ENCODE results near the gene EPRS1.

DNA sequence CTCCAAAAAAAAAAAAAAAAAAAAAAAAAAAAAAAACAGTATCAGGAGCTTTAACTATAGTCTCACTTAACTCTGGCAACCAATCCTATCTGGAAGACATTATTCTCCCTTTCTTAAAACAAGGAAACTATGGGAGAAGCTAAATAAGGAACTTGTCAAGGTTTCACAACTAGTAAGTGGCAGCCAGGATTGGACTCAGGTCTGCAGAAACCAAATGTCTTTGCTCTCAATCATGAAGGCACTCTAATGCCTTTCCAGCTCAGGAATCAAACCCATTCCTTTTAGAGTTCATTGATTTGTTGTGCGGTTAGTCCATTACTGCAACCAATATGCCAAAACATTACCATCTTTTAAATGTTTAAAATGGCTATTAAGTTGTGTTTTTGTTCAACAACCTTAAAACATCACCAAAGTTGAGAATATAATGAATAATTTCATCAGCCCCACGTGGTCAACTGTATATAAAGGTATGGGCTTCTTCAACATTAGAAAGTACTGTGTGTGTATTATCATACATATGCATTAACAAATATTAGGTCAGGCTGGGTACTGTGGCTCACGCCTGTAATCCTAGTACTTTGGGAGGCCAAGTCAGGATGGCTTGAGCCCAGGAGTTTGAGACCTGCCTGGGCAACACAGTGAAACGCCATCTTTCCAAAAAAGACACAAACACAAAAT is 1.5 kb downstream of the EPRS1 start:
- TF ChIP-seq, protein P1, sequence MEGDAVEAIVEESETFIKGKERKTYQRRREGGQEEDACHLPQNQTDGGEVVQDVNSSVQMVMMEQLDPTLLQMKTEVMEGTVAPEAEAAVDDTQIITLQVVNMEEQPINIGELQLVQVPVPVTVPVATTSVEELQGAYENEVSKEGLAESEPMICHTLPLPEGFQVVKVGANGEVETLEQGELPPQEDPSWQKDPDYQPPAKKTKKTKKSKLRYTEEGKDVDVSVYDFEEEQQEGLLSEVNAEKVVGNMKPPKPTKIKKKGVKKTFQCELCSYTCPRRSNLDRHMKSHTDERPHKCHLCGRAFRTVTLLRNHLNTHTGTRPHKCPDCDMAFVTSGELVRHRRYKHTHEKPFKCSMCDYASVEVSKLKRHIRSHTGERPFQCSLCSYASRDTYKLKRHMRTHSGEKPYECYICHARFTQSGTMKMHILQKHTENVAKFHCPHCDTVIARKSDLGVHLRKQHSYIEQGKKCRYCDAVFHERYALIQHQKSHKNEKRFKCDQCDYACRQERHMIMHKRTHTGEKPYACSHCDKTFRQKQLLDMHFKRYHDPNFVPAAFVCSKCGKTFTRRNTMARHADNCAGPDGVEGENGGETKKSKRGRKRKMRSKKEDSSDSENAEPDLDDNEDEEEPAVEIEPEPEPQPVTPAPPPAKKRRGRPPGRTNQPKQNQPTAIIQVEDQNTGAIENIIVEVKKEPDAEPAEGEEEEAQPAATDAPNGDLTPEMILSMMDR (IDR thresholded peaks at IDR 0.05; ENCODE audit: poor library complexity, severe bottlenecking) = no peak
- TF ChIP-seq TAF1 (IDR thresholded peaks at IDR 0.05; ENCODE audit: low read depth) = no peak
- no peak for TF ChIP-seq POLR2AphosphoS5 (IDR thresholded peaks at IDR 0.05)
- TF ChIP-seq SMC3 (conservative IDR thresholded peaks at IDR 0.05; ENCODE audit: poor library complexity) = no peak
- no peak for TF ChIP-seq EP300 (conservative IDR thresholded peaks at IDR 0.05; ENCODE audit: poor library complexity, severe bottlenecking)
- TF ChIP-seq RAD21 (conservative IDR thresholded peaks at IDR 0.05) = no peak

All from neural cell (in vitro differentiated cells).